ENCODE measurements around the gene KRT72. TPM values are rescaled to one million over a fixed set of nuclear protein-coding genes. Genes with fewer than 3 reads are reported as not detected.

KRT72 gene
- total and polyA plus RNA-seq, 2 experiments from 2014 or later = not detected

DNA sequence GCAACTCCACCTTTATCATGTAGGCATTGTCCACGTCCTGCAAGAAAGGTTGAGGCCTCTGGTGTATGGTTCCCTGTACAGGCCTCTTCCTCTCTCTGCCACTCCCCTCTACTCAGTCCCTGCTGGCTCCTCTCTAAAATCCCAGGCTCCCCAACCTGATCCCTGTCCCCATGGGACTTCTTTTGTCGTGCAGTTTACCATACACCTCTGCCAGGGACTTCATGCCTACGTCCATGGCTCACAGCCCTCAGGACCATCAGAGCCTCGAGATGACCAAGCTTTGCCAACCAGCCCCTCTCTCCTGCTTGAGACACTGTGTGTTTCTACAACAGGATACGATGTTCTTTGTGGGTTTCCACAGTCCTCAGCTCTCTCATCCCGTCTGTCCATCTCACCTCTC lies 47.8 kb upstream of the KRT72 start:
- Histone ChIP-seq H3F3A (replicated peaks; ENCODE audit: low read depth) (no peaks in the 10 kb centered on the region), H3K4me3 (no peak overlapping the region), H3K36me3 (ENCODE audit: insufficient read depth) (no peaks in the 10 kb centered on the region), H3K27ac (ENCODE audit: low read depth) (no peak overlapping the region), H3K9me2 (ENCODE audit: insufficient read depth) (0 out of 2 replicates have a peak, but pooled peaks cover 4% of the 10 kb centered on the region), H4K20me1 (replicated peaks; ENCODE audit: insufficient read depth) (no peaks in the 10 kb centered on the region), H3K4me1 (ENCODE audit: insufficient read depth) (no peaks in the 10 kb centered on the region), H3K27me3 (ENCODE audit: insufficient read depth) (no peaks in the 10 kb centered on the region), H3K4me2 (no peak overlapping the region), H3K79me2 (replicated peaks; ENCODE audit: insufficient read depth) (no peaks in the 10 kb centered on the region), H2AFZ (no peak overlapping the region)
- Mint-ChIP-seq H3K4me1 (no peaks in the 10 kb centered on the region), H3K4me3 (no peak overlapping the region), H3K27me3 (ENCODE audit: insufficient read depth, low read depth, poor library complexity) (peaks cover 9% of the 10 kb centered on the region), H3K36me3 (ENCODE audit: low read depth) (no peaks in the 10 kb centered on the region), H3K27ac (no peak overlapping the region), H3K9me3 (peaks cover 10% of the 10 kb centered on the region; the same call in 2 of the 3 replicates)
- ATAC-seq = no peak
- no peak for DNase-seq (ENCODE audit: low spot score)
- no peak for TF ChIP-seq EZH2 (IDR thresholded peaks at IDR 0.05; ENCODE audit: low read depth, unreplicated experiment)
- TF ChIP-seq, protein P1, sequence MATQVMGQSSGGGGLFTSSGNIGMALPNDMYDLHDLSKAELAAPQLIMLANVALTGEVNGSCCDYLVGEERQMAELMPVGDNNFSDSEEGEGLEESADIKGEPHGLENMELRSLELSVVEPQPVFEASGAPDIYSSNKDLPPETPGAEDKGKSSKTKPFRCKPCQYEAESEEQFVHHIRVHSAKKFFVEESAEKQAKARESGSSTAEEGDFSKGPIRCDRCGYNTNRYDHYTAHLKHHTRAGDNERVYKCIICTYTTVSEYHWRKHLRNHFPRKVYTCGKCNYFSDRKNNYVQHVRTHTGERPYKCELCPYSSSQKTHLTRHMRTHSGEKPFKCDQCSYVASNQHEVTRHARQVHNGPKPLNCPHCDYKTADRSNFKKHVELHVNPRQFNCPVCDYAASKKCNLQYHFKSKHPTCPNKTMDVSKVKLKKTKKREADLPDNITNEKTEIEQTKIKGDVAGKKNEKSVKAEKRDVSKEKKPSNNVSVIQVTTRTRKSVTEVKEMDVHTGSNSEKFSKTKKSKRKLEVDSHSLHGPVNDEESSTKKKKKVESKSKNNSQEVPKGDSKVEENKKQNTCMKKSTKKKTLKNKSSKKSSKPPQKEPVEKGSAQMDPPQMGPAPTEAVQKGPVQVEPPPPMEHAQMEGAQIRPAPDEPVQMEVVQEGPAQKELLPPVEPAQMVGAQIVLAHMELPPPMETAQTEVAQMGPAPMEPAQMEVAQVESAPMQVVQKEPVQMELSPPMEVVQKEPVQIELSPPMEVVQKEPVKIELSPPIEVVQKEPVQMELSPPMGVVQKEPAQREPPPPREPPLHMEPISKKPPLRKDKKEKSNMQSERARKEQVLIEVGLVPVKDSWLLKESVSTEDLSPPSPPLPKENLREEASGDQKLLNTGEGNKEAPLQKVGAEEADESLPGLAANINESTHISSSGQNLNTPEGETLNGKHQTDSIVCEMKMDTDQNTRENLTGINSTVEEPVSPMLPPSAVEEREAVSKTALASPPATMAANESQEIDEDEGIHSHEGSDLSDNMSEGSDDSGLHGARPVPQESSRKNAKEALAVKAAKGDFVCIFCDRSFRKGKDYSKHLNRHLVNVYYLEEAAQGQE (IDR thresholded peaks at IDR 0.05; ENCODE audit: unreplicated experiment) = no peak
- no peak for TF ChIP-seq JUNB (IDR thresholded peaks at IDR 0.05; ENCODE audit: unreplicated experiment)
- no peak for TF ChIP-seq NANOG (IDR thresholded peaks at IDR 0.05; ENCODE audit: borderline replicate concordance)
- TF ChIP-seq ZNF114 (CRISPR knock-in tag; IDR thresholded peaks at IDR 0.05) = no peak
- TF ChIP-seq, protein P2, sequence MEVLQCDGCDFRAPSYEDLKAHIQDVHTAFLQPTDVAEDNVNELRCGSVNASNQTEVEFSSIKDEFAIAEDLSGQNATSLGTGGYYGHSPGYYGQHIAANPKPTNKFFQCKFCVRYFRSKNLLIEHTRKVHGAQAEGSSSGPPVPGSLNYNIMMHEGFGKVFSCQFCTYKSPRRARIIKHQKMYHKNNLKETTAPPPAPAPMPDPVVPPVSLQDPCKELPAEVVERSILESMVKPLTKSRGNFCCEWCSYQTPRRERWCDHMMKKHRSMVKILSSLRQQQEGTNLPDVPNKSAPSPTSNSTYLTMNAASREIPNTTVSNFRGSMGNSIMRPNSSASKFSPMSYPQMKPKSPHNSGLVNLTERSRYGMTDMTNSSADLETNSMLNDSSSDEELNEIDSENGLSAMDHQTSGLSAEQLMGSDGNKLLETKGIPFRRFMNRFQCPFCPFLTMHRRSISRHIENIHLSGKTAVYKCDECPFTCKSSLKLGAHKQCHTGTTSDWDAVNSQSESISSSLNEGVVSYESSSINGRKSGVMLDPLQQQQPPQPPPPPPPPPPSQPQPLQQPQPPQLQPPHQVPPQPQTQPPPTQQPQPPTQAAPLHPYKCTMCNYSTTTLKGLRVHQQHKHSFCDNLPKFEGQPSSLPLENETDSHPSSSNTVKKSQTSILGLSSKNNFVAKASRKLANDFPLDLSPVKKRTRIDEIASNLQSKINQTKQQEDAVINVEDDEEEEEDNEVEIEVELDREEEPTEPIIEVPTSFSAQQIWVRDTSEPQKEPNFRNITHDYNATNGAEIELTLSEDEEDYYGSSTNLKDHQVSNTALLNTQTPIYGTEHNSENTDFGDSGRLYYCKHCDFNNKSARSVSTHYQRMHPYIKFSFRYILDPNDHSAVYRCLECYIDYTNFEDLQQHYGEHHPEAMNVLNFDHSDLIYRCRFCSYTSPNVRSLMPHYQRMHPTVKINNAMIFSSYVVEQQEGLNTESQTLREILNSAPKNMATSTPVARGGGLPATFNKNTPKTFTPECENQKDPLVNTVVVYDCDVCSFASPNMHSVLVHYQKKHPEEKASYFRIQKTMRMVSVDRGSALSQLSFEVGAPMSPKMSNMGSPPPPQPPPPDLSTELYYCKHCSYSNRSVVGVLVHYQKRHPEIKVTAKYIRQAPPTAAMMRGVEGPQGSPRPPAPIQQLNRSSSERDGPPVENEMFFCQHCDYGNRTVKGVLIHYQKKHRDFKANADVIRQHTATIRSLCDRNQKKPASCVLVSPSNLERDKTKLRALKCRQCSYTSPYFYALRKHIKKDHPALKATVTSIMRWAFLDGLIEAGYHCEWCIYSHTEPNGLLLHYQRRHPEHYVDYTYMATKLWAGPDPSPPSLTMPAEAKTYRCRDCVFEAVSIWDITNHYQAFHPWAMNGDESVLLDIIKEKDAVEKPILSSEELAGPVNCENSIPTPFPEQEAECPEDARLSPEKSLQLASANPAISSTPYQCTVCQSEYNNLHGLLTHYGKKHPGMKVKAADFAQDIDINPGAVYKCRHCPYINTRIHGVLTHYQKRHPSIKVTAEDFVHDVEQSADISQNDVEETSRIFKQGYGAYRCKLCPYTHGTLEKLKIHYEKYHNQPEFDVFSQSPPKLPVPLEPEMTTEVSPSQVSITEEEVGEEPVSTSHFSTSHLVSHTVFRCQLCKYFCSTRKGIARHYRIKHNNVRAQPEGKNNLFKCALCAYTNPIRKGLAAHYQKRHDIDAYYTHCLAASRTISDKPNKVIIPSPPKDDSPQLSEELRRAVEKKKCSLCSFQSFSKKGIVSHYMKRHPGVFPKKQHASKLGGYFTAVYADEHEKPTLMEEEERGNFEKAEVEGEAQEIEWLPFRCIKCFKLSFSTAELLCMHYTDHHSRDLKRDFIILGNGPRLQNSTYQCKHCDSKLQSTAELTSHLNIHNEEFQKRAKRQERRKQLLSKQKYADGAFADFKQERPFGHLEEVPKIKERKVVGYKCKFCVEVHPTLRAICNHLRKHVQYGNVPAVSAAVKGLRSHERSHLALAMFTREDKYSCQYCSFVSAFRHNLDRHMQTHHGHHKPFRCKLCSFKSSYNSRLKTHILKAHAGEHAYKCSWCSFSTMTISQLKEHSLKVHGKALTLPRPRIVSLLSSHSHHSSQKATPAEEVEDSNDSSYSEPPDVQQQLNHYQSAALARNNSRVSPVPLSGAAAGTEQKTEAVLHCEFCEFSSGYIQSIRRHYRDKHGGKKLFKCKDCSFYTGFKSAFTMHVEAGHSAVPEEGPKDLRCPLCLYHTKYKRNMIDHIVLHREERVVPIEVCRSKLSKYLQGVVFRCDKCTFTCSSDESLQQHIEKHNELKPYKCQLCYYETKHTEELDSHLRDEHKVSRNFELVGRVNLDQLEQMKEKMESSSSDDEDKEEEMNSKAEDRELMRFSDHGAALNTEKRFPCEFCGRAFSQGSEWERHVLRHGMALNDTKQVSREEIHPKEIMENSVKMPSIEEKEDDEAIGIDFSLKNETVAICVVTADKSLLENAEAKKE (CRISPR knock-in tag; IDR thresholded peaks at IDR 0.05) = no peak
- TF ChIP-seq ZNF331 (CRISPR knock-in tag; IDR thresholded peaks at IDR 0.05; ENCODE audit: low read depth) = no peak
- TF ChIP-seq POLR2AphosphoS5 (IDR thresholded peaks at IDR 0.05; ENCODE audit: low read depth) = no peak
- TF ChIP-seq, protein P3, sequence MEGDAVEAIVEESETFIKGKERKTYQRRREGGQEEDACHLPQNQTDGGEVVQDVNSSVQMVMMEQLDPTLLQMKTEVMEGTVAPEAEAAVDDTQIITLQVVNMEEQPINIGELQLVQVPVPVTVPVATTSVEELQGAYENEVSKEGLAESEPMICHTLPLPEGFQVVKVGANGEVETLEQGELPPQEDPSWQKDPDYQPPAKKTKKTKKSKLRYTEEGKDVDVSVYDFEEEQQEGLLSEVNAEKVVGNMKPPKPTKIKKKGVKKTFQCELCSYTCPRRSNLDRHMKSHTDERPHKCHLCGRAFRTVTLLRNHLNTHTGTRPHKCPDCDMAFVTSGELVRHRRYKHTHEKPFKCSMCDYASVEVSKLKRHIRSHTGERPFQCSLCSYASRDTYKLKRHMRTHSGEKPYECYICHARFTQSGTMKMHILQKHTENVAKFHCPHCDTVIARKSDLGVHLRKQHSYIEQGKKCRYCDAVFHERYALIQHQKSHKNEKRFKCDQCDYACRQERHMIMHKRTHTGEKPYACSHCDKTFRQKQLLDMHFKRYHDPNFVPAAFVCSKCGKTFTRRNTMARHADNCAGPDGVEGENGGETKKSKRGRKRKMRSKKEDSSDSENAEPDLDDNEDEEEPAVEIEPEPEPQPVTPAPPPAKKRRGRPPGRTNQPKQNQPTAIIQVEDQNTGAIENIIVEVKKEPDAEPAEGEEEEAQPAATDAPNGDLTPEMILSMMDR (conservative IDR thresholded peaks at IDR 0.05; ENCODE audit: low read depth in 2 of 2) = no peak
- TF ChIP-seq, protein P4, sequence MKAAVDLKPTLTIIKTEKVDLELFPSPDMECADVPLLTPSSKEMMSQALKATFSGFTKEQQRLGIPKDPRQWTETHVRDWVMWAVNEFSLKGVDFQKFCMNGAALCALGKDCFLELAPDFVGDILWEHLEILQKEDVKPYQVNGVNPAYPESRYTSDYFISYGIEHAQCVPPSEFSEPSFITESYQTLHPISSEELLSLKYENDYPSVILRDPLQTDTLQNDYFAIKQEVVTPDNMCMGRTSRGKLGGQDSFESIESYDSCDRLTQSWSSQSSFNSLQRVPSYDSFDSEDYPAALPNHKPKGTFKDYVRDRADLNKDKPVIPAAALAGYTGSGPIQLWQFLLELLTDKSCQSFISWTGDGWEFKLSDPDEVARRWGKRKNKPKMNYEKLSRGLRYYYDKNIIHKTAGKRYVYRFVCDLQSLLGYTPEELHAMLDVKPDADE (IDR thresholded peaks at IDR 0.05) = no peak
- no peak for TF ChIP-seq CREB1 (CRISPR knock-in tag; IDR thresholded peaks at IDR 0.05; ENCODE audit: low read depth)
- TF ChIP-seq STAT1 (IDR thresholded peaks at IDR 0.05; ENCODE audit: unreplicated experiment) = no peak
- TF ChIP-seq EZH2phosphoT487 (IDR thresholded peaks at IDR 0.05; ENCODE audit: unreplicated experiment) = no peak

All from GM23338 (cell line).